AG09309 (cell line): ENCODE results near the gene SH2B2.

Experiments used
- DNase-seq: peaks from one replicate; pipeline ENCODE4 v3.0.0-alpha.2; 2010; ENCODE audit warnings: low read depth
- H3K4me3 ChIP-seq: 2 replicates; pipeline ENCODE4 v1.5.1; 2011; ENCODE audit warnings: mild to moderate bottlenecking, low read depth, low read length, moderate library complexity; ENCODE audit not compliant: control insufficient read depth
- TF ChIP-seq, protein P1 (sequence below): IDR thresholded peaks from 2 replicates; pipeline ENCODE4 v1.5.1; 2011; ENCODE audit warnings: mild to moderate bottlenecking, low read depth, low read length, inconsistent platforms; ENCODE audit not compliant: insufficient read depth, control insufficient read depth; ENCODE audit errors: missing control alignments

SH2B2 gene

DNA sequence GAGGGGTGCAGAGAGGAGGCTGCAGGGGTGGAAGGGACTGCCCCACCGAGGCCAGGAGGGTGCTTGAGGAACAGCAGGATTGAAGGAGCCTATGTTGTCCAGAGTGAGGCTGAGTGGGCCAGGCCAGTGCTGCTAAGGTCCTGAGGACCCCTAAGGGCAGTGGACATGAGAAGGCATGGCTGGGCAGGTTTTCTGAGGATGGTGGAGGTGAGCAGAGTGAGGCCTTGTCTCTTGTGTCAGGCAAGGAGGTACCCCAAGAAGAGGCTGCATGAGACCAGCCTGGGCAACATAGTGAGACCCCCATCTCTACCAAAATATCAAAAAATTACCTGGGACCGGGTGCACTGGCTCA is 5.2 kb downstream of the SH2B2 start:
- H3K4me3 ChIP-seq: no peak overlapping the region

DNA sequence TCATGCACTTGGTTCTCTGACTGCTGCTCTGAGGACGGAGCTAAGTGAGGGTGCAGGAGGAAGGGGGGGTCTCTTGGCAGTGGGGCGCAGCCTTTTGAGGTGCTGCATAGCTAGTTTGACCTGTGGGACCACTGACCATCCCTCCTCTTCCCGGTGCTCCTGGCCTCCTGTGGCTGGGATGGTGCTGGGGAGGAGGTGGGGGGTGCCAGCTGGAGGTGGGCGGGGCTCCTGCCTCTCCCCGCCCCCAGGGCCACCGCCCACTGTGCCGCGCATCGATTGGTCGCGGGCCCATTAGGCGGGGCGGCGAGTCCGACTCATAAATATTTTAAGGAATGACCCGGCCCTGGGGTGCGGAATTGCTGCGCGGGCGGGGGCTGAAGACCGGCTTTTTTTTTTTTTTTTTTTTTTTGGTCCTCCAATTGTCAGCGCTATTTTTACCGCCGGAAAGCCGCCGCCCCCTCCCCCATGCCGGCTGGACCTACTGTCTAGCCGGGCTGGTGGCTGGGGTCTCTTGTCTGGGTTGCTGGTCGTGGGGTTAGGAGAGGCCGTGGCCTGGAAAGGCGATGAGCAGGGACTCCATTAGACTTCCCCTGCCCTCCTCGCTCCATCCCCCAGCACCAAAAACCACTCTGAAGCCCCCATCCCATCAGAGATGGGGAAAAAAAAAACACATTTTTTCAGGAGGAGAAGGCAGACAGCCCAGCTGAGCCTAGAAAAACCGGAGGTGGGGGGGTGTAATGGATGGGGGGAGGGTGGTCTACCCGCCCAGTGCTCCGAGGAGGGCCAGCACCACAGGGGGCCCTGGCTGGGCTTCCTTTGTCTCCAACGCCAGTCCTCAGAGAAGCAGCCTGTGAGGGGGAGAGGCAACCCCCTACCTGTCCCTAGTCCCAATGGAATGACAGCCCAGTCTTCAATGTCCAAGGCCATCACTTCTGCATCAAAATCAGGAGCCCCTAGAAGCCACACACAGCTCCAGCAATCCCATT is 6.4 kb downstream of the SH2B2 start:
- no peak for DNase-seq
- TF ChIP-seq, protein P1, sequence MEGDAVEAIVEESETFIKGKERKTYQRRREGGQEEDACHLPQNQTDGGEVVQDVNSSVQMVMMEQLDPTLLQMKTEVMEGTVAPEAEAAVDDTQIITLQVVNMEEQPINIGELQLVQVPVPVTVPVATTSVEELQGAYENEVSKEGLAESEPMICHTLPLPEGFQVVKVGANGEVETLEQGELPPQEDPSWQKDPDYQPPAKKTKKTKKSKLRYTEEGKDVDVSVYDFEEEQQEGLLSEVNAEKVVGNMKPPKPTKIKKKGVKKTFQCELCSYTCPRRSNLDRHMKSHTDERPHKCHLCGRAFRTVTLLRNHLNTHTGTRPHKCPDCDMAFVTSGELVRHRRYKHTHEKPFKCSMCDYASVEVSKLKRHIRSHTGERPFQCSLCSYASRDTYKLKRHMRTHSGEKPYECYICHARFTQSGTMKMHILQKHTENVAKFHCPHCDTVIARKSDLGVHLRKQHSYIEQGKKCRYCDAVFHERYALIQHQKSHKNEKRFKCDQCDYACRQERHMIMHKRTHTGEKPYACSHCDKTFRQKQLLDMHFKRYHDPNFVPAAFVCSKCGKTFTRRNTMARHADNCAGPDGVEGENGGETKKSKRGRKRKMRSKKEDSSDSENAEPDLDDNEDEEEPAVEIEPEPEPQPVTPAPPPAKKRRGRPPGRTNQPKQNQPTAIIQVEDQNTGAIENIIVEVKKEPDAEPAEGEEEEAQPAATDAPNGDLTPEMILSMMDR: no peak
- no peak overlapping the region for H3K4me3 ChIP-seq

More for the DNA sequence above, 5.2 kb downstream of the SH2B2 start:
- TF ChIP-seq, protein P1: no peak
- no peak for DNase-seq

DNA sequence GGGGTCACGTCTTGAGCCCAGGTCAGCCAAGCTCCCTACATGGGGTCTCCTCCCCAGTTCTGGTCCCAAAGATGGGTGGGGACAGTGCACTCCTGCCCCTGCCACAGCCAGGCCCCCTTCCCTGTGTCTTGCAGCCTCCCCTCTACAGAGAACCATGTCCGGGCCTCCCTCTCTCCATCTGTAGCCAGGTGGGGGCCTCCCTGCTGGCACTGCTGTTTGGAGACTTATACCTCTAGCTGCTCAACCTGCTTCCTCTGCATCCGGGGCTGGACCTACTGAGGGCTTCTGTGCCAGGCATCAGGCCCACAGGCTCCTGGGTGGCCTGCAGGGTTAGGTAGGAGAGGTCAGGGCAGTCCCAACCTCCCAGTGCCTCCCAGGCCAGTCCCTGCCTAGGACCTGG is 7.9 kb downstream of the SH2B2 start:
- no peak for DNase-seq
- no peak overlapping the region for H3K4me3 ChIP-seq
- TF ChIP-seq, protein P1: no peak

DNA sequence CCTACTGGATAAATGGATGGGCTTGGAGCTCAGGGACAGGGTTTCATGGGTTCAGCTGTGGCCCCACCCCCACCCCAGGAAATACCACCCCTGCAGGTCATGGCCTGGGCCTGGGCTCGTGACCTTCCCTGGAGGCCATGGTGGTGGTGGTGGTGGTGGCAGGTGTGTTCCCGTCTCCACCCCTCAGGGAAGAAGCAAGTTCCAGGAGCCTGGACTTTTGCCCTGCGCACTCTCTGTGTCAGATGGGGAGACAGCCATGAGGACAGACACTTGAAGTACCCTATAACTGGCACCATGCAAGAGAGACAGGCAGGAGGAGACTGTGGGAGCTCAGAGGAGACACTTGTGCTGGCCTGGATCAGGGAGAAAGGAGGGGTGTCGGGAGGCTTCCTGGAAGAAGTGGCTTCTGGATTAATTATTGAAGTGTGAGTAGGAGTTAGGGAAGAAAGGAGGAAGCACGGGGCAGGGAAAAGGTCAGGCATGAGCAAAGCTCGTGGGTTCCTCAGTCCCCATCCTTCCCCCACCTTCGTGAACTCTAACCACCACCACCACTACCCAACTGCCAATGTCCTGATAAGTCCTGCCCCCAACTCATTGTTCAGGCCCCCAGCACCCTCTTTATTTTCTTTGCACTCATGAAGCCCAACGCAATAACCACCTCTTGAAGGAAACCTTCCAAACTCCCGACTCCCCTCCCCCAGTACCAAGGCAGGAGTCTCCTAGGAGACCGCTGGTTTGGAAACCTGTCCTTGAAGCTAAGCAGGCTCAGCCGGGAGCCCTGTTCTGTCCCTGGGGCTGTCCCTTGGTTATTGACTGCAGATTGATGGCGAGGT is 8.9 kb downstream of the SH2B2 start:
- H3K4me3 ChIP-seq: no peak overlapping the region
- DNase-seq: no peak
- TF ChIP-seq, protein P1: no peak

DNA sequence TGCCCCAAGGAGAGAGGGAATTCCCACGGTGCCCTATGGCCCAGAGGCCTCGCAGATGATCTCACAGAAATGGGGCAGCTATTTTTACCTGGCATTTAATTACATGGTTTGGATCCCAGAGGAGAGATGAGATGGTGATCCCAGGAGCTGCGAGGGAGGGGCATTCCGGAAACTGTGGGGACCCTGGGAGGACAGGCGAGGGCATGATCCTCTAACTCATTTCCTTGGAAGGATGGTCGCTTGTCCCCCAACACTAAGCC is 9.4 kb downstream of the SH2B2 start:
- TF ChIP-seq, protein P1: no peak
- DNase-seq: no peak

DNA sequence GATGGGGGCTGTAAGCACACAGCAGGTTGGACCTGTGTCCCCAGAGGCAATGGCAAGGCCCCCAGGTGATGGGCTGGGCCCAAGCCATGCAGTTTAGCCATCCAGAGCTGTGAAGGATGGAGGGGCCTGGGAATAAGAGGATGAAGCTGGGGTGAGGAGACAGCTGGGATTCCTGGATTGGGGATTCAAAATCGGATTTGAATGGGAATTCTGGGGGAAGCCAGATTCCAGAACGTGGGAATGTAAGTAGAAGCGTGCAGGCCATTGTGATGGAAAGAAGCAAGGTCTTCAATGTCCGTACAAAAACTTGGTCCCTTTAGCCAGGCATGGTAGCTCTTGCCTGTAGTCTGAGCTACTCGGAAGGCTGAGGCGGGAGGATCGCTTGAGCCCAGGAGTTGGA is 9.8 kb downstream of the SH2B2 start:
- TF ChIP-seq, protein P1: no peak
- no peak for DNase-seq
- no peak overlapping the region for H3K4me3 ChIP-seq

More for the DNA sequence above, 9.4 kb downstream of the SH2B2 start:
- no peak overlapping the region for H3K4me3 ChIP-seq
